Measurements from ENCODE around the gene WDHD1. TPM values are rescaled to one million over a fixed set of nuclear protein-coding genes. Genes with fewer than 3 reads are reported as not detected.

The WDHD1 gene
- total and polyA plus RNA-seq, 2 of the 4 experiments (the other 2 are of a cell fraction) = 4.4 to 13.1 TPM

DNA sequence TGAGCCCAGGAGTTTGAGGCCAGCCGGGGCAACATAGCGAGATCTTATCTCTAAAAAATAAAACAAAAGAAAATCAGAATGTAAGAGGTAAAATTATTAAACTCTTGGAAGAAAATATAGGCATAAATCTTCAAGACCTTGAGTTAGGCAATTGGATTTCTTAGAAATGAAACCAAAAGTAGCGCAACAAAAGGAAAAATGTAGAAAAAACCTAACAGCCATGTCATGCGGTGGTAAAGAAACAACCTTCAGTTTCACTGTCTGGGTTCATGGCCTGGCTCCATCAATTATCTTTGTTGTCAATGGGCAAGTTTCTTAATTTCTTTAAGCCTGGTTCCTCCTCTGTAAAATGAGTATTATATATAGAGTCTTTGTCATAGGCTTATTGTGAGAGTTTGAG, 118.7 kb downstream of the WDHD1 start:
- dilution Hi-C loops (cut with HindIII; ENCODE audit: low sequenced_read_pairs, unreplicated experiment) = no loop called here

More for the DNA sequence above, 118.7 kb downstream of the WDHD1 start:
- Histone ChIP-seq H3K4ac (ENCODE audit: low read depth, low read length) (no peak overlapping the region), H3K9me1 (ENCODE audit: insufficient read depth, low read length) (no peaks in the 10 kb centered on the region), H3K36me3 (ENCODE audit: control insufficient read depth, insufficient read depth, low read length) (no peaks in the 10 kb centered on the region), H4K8ac (ENCODE audit: low read depth in 2 of 2, low read length in 2 of 2) (no peak overlapping the region), H4K5ac (ENCODE audit: low read depth, low read length) (no peak overlapping the region), H4K91ac (ENCODE audit: insufficient read depth, low read depth, low read length) (no peak overlapping the region), H3K79me1 (ENCODE audit: low read depth in 1 of 2, low read length in 2 of 2) (no peaks in the 10 kb centered on the region), H3K14ac (replicated peaks; ENCODE audit: low read depth, low read length) (no peak overlapping the region), H3K27me3 (ENCODE audit: control insufficient read depth, insufficient read depth, low read length) (peaks cover 9% of the 10 kb centered on the region), H3K4me2 (ENCODE audit: low read depth, low read length) (no peak overlapping the region), H3K23ac (ENCODE audit: low read depth, low read length) (no peak overlapping the region), H3K56ac (ENCODE audit: extremely low read depth, insufficient read depth, low read length) (no peak overlapping the region), H3K27ac (ENCODE audit: insufficient read depth, low read length) (no peak overlapping the region), H2AFZ (replicated peaks; ENCODE audit: low read length, poor library complexity) (no peak overlapping the region), H2AK5ac (ENCODE audit: low read depth, low read length) (no peak overlapping the region), H3K4me3 (ENCODE audit: insufficient read depth, low read depth, low read length) (no peak overlapping the region), H3K18ac (ENCODE audit: low read depth, low read length) (no peak overlapping the region), H2AK9ac (replicated peaks; ENCODE audit: low read depth, low read length, poor library complexity) (no peak overlapping the region), H3K9me3 (ENCODE audit: control insufficient read depth, insufficient read depth, low read length) (no peaks in the 10 kb centered on the region), H2BK20ac (ENCODE audit: low read depth, low read length) (no peak overlapping the region), H2BK120ac (ENCODE audit: low read depth, low read length) (no peak overlapping the region), H4K20me1 (ENCODE audit: insufficient read depth, low read length) (no peaks in the 10 kb centered on the region), H2BK5ac (ENCODE audit: low read depth, low read length, poor library complexity, severe bottlenecking) (no peak overlapping the region), H3K9ac (ENCODE audit: low read depth, low read length) (no peak overlapping the region), H3K4me1 (ENCODE audit: control insufficient read depth, insufficient read depth, low read length) (no peaks in the 10 kb centered on the region), H2BK15ac (ENCODE audit: low read depth, low read length) (no peak overlapping the region)
- in situ Hi-C loops (cut with MboI; ENCODE audit: low sequenced_read_pairs) = no loop called here
- POLR2A ChIA-PET (ENCODE audit: unreplicated experiment) = no interaction called here
- CTCF ChIA-PET = no interaction called here
- intact Hi-C loops (cut with micrococcal nuclease) = no loop called here
- DNase-seq (no peak), ATAC-seq (ENCODE audit: low read depth) (no peak)
- TF ChIP-seq MAFK (IDR thresholded peaks at IDR 0.05; ENCODE audit: low read depth, low read length) (no peak), NFE2L2 (IDR thresholded peaks at IDR 0.05; ENCODE audit: low read depth, low read length) (no peak), MXI1 (IDR thresholded peaks at IDR 0.05; ENCODE audit: borderline replicate concordance, low read depth, low read length) (no peak), CEBPB (IDR thresholded peaks at IDR 0.05; ENCODE audit: low read depth, low read length) (no peak), CHD1 (IDR thresholded peaks at IDR 0.05; ENCODE audit: low read depth, low read length) (no peak), BHLHE40 (IDR thresholded peaks at IDR 0.05; ENCODE audit: low read depth, low read length) (no peak), RCOR1 (IDR thresholded peaks at IDR 0.05; ENCODE audit: insufficient replicate concordance, low read length) (no peak), RAD21 (IDR thresholded peaks at IDR 0.05; ENCODE audit: low read length) (no peak), MAZ (IDR thresholded peaks at IDR 0.05; ENCODE audit: borderline replicate concordance, low read depth, low read length) (no peak), RFX5 (IDR thresholded peaks at IDR 0.05; ENCODE audit: low read depth, low read length) (no peak), FOS (IDR thresholded peaks at IDR 0.05; ENCODE audit: low read depth, low read length) (no peak), SMC3 (IDR thresholded peaks at IDR 0.05; ENCODE audit: low read depth, low read length) (no peak), POLR2A (IDR thresholded peaks at IDR 0.05; ENCODE audit: low read depth, low read length) (no peak)
- TF ChIP-seq, protein P1, sequence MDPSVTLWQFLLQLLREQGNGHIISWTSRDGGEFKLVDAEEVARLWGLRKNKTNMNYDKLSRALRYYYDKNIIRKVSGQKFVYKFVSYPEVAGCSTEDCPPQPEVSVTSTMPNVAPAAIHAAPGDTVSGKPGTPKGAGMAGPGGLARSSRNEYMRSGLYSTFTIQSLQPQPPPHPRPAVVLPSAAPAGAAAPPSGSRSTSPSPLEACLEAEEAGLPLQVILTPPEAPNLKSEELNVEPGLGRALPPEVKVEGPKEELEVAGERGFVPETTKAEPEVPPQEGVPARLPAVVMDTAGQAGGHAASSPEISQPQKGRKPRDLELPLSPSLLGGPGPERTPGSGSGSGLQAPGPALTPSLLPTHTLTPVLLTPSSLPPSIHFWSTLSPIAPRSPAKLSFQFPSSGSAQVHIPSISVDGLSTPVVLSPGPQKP (IDR thresholded peaks at IDR 0.05; ENCODE audit: borderline replicate concordance, low read depth, low read length) = no peak
- TF ChIP-seq, protein P2, sequence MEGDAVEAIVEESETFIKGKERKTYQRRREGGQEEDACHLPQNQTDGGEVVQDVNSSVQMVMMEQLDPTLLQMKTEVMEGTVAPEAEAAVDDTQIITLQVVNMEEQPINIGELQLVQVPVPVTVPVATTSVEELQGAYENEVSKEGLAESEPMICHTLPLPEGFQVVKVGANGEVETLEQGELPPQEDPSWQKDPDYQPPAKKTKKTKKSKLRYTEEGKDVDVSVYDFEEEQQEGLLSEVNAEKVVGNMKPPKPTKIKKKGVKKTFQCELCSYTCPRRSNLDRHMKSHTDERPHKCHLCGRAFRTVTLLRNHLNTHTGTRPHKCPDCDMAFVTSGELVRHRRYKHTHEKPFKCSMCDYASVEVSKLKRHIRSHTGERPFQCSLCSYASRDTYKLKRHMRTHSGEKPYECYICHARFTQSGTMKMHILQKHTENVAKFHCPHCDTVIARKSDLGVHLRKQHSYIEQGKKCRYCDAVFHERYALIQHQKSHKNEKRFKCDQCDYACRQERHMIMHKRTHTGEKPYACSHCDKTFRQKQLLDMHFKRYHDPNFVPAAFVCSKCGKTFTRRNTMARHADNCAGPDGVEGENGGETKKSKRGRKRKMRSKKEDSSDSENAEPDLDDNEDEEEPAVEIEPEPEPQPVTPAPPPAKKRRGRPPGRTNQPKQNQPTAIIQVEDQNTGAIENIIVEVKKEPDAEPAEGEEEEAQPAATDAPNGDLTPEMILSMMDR (conservative IDR thresholded peaks at IDR 0.05; ENCODE audit: low read depth, low read length) = no peak
- TF ChIP-seq, protein P3, sequence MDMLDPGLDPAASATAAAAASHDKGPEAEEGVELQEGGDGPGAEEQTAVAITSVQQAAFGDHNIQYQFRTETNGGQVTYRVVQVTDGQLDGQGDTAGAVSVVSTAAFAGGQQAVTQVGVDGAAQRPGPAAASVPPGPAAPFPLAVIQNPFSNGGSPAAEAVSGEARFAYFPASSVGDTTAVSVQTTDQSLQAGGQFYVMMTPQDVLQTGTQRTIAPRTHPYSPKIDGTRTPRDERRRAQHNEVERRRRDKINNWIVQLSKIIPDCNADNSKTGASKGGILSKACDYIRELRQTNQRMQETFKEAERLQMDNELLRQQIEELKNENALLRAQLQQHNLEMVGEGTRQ (IDR thresholded peaks at IDR 0.05; ENCODE audit: low read depth, low read length) = no peak
- 100% methylated on average over 1 of the region's 4 CpGs; no CpG with 5 or more reads in 1 of the 2 experiments for WGBS, 2 experiments (ENCODE audit: extremely low coverage in 2 of 2, insufficient read length in 1 of 2)
- no TSS peak for BruUV-seq (replicated peaks)

Data from IMR-90 (cell line).